HG02973 (cell line): ENCODE measurements around the gene HAP1.
"Not testable (repeated sequence)": the region's sequence is repeated elsewhere in the genome, so short reads cannot be mapped to it uniquely, and the experiment has no call there.

Source experiments
- ATAC-seq: cut with Tn5 transposase; IDR thresholded peaks from one replicate; pipeline ENCODE4 v1.9.1; 2021; ENCODE audit warnings: moderate library complexity; ENCODE audit not compliant: unreplicated experiment

Gene HAP1

DNA sequence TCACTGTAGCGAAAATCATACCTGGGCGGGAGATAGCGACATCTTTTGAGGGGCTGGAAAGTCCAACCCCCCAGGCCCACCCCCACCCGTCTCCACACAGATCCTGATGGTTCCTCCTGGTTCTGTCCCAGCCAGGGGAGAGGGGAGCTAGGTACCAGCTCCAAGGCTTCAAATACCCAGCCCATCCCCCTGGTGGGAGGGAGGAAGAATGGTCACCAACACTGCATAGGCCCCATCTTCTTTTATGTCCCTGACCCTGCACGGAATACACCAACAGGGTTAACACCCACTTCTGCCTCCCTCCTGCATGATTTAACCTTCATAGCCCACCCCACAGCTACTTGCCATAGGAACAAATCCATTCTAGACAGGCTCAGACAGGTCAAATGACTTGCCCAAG is 9.3 kb downstream of the HAP1 start:
- no peak for ATAC-seq

DNA sequence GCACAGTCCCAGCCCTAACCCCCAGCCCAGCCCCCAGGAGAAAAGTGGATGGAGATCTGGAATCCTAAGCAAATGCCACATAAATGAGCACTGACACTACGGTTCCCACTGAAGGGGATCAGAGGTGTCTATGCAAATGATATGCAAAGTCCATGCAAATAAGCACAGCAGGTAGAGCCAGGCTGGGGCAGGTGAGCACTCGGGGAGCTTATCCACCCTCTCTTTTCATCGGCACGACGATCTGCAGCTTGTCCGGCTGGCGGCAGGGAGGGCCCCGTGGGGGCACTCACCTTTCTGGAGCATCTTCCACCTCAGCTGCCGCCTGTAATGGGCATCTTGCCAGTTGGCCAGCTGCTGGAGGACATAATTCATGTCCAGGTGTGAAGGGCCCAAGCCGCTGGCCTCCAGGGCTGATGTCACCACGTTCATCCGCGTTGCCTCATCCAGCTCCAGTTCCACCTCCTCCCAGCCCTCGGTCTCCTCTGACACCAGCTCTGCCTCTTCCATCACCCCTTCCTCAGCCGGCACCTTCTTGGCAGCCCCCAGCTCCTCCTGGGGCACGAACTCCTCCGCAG is 9.9 kb downstream of the HAP1 start:
- no peak for ATAC-seq

DNA sequence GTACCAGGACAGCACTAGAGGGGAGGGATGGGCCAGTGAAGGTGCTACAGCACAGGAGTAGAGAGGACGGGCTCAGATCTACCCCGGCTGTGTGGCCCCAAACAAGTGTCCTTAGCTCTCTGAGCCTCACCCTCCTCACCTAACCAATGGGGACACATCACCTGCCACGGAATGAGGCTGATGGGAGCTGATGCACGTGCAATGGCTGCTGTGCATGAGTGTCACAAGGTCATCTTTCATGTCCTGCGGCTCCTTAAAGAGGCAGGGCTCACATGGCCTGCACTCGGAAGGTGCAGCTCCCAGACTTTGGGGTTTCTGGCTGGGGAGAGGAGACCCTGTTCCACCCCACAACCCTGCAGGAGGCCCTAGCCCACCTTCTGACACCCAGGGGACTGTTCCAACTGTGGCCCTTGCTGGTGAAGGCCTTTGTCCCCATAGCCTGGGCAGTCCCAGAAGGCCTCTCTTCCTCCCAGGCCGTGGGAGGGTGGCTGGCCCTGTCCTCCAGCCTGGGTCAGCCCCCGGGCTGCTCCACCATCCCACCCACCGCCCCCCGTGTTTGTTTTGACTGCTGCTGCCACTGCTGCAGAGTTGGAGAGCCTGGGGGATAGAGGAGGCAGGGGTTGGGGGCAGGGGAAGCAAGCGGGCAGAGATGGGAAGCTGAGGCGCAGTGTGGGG is 10.5 kb downstream of the HAP1 start:
- no peak for ATAC-seq

DNA sequence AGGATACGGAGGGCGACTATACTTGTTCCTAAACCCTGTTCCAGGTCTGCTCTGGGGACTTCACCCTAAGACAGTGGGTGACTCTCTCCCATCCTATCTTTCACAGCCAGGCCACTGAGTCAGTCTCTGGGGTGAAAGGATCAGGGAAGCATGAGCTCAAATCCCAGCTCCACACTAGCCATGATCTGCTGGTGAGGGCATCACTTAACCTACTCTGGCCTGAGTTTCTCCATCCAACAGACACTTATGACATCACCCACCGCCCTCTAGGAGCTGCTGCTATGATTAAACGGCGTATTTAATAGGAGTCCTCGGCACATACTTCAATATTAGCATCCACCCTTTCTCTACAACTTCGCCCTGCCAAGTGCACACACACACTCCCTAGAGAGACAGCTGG is 12.2 kb downstream of the HAP1 start:
- no peak for ATAC-seq

DNA sequence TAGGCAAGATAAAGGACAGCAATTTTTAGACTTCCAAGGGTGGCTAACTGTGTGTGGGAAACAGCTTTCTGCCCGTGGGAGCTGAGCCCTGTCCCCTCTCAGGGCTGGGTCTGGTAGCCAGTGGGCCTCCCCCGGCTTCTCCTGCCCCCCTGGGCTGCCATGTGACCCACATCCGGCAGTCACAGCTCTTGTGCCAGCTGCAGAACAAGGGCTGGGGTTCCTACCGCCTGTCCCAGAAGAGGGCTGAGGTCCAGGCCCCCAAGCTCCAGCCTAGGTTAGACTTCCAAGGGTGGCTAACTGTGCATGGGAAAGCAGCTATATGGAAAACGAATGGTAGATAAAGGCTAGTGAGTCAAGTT is 16.2 kb downstream of the HAP1 start:
- ATAC-seq: no peak

DNA sequence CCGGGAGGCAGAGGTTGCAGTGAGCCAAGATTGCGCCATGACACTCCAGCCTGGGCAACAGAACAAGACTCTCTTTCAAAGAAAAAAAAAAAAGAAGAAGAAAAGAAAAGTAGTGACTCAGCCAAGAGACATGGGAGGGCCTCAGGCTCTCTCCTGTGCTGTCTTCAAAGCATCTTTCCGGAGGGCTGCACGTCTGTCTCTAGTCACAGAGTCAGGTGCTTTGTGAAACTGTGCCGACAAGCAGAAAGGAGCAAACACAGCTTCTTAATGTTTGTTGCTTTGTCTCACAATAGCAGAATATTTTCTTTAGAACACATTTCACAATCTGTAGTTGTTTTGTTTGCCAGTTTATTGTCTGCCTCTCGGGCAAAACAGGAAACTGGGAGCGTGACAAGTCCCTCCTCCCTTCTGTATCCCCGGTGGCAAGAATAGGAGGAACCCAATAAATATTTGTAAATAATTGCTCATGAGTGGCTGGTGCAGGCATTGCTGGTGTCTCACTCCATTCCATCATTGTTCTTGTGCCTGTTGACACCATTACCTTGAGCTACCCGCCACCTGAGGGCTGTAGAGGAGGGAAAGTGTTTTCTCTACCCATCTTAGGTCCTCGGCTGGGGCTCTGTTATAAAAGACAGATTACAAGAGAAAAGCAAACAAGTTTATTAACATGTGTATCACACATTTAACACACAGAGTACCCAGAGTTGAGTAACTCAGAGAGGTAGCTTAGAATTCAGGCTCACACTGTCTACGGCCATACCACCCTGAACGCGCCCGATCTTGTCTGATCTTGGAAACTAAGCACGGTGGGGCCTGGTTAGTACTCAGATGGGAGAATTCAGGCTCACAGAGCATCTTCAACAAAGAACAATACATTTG is 16.8 kb downstream of the HAP1 start:
- ATAC-seq: no peak

- no peak for ATAC-seq
Measured at GRCh38 chr17:41711669-41712400, 22.6 kb downstream of the HAP1 start, which contains the start of gene GAST. GAST (plus strand) TSS chr17:41712331; CDS start chr17:41715437, 3,106 bp downstream.

GRCh38 chr17:41710472-41711090 is 23.9 kb downstream of the HAP1 start:
- ATAC-seq: no peak

DNA sequence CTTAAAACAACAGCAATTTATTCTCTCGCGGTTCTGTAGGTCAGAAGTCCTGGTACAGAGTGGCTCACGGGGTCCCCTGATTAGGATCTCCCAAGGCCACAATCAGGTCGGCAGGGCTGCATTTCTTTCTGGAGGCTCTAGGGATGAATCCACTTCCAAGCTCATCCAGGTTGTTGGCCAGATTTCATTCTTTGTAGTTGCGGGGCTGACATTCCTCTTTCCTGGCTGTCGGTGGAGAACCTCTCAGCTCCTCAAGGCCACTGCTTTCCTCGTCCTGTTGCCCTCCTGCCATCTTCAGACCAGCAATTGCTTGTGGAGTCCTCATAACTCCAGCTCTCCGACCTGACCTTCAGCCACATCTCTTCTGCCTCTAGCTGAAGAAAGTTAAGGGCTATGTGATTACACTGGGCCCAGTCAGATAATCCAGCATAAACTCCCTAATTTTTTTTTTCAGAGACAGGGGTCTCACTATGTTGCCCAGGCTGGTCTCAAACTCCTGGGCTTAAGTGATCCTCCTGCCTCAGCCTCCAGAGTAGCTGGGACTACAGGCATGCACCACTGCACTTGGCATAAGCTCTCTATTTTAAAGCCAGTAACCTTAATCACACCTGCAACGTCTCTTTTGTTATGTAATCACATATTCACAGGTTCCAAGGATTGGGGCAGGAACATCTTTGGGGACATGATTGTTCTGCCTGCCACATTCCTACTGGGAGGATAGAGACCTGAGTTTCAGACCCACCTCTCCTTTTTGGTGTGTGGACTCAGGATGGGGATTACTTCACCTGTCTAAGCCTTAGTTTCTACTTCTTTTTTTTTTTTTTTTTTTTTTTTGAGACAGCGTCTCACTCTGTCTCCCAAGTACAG is 26.4 kb downstream of the HAP1 start:
- no peak for ATAC-seq

DNA sequence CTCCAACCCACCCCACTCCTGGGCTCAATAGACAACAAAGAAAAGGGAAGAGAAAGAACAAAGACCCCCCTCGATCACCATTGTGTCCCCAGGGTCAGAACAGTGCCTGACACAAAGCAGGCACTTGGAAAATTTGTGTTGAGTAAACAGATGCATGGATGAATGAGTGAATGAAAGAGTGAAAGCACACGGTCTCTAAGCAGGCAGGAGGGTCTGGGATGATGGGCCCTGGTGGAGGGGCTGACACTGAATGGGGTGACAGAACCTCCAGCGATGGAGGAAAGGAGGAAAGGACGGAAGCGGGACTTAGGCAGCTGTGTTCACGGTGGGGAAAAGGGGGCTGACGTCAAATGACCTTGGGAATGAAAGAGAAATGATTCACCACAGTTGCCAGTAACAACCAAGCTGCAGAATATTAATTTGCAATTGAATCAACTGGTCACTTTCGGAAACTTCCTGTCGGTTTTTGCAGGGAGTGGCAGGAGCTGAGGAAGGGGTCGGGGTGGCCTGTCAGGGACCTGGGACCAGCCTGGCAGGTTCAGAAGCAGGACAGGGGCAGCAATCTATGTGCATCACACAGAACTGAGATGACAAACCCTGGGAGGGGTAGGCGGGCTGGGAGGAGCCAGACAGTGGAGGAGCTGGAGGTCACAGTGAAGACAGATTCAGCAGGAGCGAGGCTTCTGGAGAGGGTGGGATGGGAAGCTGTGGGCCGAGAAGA is 29.0 kb downstream of the HAP1 start:
- ATAC-seq: no peak

DNA sequence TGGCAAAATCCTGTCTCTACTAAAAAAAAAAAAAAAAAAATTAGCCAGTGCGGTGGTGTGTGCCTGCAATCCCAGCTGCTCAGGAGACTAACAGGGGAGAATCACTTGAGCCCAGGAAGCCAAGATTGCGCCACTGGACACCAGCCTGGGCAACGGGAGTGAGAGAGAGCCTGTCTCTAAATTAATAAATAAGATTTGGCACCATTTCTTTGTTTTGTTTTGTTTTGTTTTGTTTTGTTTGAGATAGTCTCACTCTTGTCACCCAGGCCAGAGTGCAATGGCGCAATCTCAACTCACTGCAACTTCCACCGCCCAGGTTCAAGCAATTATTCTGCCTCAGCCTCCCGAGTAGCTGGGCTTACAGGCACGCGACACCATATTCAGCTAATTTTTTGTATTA is 31.7 kb downstream of the HAP1 start:
- ATAC-seq: no peak

DNA sequence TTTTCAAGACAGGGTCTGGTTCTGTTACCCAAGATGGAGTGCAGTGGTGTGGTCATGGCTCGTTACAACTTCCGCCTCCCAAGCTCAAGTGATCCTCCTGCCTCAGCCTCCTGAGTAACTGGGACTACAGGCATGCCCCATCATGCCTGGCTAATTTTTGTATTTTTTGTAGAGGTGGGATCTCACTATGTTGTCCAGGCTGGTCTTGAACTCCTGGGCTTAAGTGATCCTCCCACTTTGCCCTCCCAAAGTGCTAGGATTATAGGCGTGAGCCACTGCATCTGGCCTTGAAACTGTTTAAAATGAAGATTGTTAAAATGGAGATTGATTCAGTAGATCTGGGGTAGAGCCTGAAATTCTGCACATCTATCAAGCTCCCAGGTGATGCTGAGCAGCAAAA is 33.6 kb downstream of the HAP1 start:
- not testable (repeated sequence) for ATAC-seq

GRCh38 chr17:41697122-41697962 is 37.1 kb downstream of the HAP1 start:
- no peak for ATAC-seq

- ATAC-seq: no peak
Measured at GRCh38 chr17:41695954-41696757, 38.3 kb downstream of the HAP1 start.

DNA sequence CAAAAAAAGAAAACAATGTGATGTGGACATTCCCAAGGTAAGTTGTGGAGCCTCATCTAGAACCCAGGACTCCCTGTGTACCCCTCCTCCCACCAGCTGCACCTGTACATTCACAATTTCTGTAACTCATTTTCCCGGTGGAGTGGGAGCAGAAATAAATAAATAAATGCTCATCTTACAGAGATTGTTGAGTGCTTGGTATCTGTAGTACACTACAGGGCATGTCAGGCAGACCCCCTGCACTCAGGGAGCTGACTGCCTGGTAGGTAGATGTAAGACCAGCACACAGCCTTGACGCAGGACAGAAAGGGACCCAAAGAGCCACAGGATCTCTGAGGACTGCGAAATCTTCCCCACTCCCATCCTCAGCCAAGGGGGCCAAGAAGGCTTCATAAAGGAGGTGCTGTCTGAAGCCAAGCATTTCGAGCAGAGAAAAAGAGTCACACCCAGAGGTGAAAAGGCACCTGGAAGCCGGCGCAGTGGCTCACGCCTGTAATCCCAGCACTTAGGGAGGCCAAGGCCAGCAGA is 39.2 kb downstream of the HAP1 start:
- ATAC-seq: no peak

DNA sequence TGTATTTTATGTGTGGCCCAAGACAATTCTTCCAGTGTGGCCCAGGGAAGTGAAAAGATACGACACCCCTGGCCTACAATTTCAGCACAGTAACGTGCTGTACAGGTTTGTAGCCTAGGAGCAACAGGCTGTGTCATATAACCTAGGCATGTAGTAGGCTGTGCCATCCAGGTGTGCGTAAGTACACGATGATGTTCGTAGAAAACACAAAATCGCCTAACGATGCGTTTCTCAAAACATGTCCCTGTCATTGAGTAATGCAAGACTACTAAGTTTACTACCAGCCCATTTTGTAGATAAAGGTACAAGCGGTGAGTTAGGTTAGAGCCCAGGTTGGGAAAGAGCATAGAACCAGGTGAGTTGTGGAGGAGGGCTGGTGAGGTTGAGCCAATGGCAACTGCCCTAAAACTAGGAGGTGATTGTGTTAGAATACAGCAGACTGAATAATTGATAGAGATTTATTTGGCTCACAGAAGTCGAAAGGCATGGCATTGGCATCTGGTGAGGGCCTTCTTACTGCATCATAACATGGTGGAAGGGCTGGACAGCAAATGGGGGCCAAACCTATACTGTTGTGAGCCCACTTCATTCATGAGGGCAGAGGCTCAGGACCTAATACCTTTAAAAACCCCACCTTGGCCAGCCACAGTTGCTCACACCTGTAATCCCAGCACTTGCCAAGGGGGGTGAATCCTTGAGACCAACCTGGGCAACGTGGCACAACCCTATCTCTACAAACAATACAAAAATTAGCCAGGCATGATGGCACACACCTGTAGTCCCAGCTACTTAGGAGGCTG is 41.5 kb downstream of the HAP1 start:
- ATAC-seq: no peak
